Fibroblast of the conjunctiva (primary cell): ENCODE measurements around the gene UNK.
"Not testable (repeated sequence)": the region's sequence is repeated elsewhere in the genome, so short reads cannot be mapped to it uniquely, and the experiment has no call there.

Experiments
- DNase-seq: peaks from one replicate; pipeline ENCODE4 v3.0.0-alpha.2; 2010; ENCODE audit warnings: low read depth

Gene UNK

DNA sequence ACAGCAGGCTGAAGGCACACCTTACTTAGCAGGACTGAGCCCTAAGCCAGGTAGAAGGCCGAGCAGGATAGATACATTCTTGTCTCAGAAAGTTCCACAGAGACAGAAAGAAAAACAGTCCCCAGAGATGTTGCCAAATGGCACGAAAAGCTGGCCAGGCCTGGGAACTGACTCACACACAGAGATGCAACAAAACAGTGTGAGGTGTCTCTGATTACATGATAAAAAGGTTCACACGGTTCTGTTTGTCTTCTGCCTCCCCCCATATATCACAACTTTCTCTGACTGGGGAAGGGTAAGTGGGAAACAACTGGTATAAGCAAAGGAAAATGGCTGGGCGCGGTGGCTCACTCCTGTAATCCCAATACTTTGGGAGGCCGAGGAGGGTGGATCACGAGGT is 68.8 kb downstream of the UNK start:
- no peak for DNase-seq

DNA sequence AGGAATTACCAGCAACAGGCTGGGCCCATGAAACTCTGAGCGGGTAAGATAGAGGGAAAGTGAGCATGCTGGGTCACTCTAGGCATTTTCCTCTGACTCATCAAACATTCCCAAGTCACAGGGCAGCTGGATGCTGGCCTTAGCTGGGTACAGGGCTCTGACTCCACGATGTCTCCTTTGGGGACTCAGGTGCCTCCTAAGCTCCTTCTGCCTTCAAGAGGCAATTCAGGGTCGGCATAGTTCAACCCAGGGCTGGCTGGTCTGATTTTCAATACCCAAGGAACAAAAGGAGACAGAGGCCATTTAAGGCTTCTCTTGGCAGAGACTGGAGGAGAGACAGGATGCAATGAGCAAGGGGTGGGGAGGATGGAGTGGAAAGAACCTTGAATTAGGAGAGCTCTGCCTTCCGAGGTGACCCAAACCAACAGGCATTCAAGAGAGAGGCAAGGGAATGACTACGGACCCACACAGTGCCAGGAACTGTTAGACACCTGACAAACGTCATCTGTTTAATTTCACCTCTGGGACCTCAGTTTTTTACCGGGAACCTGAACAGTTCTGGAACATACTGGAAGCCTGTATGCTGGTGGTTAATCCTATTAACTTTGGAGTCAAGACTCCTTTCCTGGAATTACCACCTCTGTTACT is 69.6 kb downstream of the UNK start:
- DNase-seq: no peak

DNA sequence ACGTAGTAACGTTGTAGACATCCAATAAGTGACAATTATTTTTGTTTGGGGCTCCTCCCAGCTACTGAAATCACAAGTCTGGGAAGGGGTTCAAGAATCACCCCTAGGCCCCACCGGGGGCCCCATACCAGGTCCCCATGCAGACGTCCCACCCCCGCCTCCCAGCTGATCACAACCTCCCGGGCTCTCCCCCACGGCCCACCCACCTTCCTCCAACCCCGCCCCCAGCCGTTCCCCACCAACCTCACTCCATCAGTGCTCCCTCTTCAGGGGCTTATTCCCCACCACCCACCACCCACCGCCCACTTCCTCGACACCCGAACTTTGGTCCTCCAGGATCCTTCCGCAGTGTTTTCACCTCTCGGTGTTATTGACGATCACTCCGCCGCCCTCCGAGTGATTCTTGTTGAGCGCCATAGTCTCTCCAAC is 70.3 kb downstream of the UNK start:
- DNase-seq: no peak

DNA sequence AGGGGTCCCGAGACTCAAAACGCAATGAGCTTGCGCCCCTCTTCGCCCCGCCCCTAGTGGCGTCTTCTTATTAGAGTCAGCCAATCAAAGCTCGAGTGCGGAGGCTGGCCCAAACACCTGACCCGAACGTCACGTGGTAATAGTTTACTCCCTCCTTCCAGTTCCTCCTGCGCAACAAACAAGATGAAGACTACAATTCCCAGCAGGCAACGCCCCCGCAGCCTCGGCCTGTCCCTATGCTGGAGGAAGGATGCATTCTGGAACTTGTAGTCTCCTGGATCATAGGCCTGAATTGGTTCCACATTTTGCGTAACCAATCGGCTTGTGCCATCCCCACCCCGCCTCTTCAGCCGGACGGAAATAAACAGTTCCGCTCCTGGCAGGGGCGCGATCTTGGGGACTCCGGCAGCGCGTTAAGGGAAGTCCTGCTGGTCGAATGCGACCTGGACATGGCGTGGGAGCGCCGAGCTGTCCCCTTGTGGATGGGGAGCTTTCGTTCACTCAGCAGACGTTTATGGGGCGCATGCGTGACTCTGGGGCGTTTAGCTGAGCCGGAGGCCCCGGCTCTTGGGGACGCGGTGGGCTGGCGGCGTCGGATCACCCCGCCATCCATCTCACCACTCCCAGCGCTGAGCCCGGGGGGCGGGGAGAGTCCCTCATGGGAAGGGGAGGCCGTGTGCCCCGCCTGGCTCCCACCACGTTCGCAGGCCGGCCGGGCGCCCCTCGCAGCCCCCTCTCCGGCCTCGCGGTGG is 70.9 kb downstream of the UNK start, which contains the start of gene WBP2:
Gene WBP2, minus strand, starts transcription at position 26 of the 752 bp plus-strand sequence. CDS start 38 bp downstream, outside the sequence.
- DNase-seq: peak; percentile 100

DNA sequence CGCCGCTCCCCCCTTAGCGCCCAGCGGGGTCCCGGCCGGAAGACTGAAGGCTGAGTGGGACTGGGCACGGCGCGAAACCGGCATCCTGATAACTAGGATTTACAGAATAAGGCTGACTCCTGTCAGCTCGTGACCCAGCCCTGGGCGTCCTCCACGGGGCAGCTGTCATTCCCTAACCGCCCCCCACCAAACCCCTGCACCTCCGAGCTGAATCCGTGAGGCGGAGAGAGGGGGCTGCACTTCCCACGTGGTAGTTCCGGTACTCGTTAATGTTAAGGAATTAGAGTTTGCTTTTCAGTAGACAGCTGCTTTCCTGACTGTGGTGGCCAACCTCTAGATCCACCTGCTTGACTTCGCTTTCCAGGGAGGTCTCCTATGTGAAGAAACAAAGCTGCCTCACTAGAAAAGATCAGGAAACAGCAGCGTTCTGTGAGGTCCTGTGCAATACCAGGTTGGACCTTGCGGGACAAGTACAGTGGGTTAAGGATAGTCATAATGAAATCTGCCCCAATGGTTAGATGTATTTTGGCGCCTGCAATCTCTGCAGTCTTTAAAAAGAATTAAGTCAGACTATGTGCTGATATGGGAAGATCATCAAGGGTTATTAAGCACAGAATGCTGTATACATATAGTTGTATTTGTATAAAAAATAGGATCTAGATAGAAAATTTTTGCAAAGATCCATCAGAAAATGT is 71.6 kb downstream of the UNK start:
- DNase-seq: no peak

DNA sequence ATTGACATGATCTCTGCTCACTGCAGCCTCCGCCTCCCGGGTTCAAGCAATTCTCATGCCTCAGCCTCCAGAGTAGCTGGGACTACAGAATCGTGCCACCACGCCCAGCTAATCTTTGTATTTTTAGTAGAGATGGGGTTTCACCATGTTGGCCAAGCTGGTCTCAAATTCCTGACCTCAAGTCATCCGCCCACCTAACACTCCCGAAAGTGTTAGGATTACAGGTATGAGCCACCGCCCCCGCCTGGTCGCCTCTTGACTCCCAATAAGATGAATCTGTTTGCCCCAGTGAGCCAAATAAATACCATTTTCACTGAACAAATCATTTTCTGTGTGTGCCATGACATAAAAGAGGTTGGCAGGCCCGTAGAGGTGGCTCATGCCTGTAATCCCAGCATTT is 74.8 kb downstream of the UNK start:
- DNase-seq: not testable (repeated sequence)

DNA sequence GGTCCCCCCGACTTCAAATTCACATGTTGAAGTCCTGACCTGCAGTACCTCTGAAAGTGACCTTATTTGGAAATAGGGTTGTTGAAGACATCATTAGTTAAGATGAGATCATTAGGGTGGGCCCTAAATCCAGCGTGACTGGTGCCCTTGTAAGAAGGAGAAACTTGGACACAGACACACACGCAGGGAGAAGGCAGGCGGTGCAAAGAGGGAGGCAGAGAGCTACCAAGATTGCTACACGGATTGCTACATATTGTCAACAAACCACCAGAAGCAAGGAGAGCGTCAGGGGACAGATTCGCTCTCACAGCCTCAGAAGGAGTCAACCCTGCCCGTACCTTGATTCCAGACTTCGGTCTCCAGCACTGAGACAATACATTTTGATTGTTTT is 77.3 kb downstream of the UNK start:
- no peak for DNase-seq

DNA sequence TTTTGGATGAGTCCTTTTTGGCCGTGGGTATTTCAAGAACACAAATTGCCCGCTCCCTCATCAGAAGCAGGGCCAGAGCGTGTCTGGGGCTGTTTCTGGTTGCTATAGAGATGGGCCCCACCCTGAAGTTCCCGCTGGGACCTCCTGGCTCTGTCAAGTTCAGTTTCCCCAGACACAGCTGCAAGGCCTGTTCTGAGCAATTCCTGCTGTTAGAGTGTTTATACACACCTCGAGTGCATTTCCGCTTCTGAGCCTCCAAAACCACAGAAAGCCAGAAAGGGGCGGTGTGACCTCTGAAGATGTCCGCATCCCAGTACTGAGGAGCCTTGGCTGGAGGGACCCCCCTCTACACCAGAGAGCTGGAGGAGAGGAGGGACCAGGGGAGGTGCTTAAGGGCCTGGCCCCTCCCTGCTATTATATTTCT is 79.9 kb downstream of the UNK start:
- peak; percentile 62 for DNase-seq

DNA sequence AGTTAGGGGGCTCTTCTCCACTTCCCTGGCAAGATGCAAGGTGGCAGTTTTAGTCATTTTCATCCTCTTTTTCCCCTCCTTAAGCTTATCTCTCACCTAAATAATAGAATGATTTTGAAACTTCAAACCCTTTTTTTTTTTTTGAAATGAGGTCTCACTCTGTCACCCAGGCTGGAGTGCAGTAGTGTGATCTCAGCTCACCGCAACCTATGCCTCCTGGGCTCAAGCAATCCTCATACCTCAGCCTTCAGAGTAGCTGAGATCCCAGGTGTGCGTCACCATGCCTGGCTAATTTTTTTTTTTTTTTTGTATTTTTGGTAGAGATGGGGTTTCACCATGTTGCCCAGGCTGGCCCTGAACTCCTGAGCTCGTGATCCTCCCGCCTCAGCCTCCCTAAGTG is 80.3 kb downstream of the UNK start:
- not testable (repeated sequence) for DNase-seq

DNA sequence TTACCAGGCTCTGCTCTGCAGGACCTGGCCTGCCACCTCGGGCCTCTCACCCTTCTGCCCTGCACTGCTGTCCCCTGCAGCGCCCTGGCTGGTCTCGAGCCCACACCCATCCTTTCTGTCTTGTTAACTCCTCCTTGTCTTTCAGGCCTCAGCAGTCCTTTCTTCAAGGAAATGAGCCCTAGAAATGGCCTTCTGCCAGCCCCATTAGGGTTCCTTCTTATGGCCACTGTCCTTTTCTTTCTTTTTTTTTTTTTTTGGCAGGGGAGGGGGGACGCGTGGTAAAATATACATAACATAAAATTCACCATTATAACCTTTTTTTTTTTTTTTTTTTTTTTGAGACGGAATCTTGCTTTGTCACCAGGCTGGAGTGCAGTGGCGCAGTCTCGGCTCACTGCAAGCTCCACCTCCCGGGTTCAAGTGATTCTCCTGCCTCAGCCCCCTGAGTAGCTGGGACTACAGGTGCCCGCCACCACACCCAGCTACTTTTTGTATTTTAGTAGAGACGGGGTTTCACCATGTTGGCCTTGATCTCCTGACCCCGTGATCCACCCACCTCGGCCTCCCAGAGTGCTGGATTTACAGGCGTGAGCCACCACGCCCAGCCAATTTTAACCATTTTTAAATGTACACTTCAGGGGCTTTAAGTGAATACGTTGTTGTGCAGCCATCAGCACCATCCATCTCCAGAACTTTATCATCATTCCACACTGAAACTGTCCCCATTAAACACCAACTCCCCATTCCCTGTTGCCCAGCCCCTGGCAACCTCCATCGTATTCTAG is 81.0 kb downstream of the UNK start:
- DNase-seq: not testable (repeated sequence)

DNA sequence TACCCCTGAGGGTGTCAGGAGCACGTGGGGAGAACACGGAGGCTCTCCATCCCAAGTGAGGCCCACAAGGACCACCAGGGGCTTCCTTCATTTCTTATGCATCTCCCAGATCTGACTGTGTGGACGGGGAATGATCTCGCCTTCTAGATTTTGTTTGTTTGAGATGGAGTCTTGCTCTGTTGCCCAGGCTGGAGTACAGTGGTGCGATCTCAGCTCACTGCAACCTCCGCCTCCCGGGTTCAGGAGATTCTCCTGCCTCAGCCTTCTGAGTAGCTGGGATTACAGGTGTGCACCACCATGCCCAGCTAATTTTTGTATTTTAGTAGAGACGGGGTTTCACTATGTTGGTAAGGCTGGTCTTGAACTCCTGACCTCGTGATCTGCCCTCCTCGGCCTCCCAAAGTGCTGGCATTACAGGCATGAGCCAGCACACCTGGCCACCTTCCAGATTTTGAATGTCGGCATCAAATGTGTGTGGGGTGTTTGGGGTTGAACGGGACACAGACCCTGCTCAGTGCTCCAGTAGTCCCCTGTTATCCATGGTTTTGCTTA is 84.2 kb downstream of the UNK start:
- not testable (repeated sequence) for DNase-seq

DNA sequence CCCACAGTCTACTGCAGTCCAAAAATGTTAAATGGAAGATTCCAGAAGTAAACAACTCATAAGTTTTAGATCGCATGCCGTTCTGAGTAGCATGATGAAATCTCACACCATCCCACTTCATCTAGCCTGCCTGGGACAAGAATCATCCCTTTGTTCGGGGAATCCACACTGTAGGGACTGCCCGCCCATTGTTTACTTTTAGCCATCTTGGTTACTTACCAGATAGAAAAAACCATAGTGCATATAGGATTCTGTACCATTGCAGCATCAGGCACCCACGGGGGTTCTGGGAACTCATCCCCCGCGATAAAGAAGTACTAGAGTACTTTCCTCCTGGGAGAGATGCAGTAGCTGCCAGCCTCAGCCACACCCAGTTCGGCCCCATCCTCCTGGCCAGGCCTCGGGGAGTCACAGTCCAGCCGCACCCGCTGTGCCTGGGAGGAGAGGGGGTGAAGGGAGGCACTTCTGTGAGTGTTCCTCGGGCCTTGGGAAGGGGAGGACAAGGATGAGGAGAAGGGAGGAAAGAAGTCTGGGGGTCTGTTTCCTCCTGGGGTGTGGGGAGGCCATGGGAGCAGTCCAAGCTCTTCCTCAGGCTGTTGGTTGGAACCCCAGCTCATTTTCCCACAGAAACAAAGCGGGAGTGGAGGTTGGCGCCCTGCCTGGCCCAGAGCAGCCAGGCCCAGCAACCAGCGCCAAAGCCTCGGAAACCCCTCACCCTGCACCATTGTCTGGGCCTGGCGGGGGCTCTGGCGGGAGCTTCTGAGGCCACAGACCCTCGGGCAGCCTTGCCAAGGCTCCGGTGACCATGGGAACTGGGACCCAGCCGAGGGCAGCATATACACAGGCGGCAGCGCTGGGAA is 84.9 kb downstream of the UNK start:
- DNase-seq: peak; percentile 57

DNA sequence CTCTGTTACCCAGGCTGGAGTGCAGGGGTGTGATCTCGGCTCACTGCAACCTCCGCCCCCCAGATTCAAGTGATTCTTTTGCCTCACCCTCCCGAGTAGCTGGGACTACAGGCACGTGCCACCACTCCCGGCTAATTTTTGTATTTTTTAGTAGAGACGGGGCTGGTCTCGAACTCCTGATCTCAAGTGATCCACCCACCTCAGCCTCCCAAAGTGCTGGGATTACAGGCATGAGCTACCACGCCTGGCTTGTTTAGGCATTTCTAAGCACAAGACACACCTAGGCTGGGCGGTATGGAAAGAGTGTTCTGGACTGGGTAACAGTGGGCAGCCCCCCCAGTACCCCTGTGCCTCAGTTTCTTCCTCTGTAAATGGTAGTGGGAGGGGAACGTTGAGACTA is 85.6 kb downstream of the UNK start:
- not testable (repeated sequence) for DNase-seq

DNA sequence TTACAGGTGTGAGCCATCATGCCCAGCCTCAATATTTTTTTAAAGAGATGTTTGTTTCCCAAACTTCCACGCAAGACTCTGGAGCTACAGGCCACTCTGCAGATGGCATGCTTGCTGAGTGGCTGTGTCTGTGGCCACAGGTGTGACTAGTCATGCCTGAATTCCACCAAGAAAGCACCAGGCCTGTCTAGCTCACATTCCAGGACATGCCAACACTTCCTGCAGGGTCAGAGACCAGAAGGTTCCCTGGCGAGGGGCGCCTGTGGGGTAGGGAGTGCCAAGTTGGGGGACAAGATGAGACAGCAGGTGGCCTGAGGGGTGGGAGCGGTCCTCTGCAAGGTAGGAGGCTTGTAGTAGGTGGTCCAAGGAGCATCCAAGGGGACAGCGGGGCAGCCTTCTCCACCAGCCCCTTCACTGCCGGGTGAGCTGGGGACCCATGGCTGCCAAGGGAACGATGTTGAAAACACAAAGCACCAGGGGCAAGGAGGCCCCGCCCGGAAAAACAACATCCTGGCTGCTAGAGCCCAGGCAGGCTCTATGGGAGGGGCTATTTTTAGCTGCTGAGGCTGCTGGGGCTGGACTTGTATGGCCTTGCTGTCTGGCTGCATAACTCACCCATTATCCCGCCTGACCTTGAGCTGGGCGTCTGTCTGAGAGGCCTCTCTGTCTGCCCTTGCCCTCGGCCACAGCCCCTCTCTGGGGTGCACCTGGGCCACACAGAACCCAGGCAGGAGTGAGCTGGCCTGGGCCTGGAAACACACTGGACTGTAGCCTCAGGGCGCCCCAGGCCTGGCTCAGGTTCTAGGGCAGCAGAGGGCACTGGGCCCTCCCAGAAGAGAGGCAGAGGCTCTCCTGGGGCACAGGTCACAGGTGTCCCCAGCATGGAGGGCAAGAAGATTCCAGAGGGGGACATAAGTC is 88.1 kb downstream of the UNK start:
- DNase-seq: peak; percentile 79

DNA sequence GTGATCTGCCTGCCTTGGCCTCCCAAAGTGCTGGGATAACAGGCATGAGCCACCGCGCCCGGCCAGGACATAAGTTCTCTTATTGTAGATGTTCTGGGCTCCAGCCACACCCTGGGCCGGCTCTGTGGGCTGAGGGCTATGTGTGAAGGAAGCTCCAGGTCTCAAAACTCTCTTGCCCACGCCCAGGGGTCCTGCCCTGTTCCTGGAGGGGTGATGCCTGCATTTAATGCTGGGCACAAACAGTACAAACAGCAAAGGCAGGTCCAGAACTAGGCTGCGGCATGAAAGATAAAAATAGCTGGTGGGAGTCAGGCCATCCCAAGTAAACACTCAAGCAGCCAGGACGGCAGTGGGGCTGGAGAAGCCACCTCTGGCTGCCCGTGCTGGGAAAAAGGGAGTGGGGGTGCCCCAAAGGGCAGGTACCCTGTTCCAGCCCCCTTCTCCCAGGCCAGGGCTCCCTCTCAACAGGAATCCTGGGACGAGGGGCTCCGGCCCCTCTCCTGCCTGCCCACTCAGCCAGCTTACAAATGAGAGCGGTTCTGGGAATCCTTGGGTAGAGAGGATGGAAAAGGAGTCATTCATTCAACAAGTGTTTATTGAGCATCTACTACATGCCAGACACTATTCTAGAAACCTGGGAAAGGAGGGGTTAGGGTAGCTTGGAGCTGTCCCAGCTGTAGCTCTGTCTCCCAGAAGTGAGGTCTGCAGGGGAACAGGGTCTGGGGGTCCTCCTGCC is 89.1 kb downstream of the UNK start:
- DNase-seq: no peak

DNA sequence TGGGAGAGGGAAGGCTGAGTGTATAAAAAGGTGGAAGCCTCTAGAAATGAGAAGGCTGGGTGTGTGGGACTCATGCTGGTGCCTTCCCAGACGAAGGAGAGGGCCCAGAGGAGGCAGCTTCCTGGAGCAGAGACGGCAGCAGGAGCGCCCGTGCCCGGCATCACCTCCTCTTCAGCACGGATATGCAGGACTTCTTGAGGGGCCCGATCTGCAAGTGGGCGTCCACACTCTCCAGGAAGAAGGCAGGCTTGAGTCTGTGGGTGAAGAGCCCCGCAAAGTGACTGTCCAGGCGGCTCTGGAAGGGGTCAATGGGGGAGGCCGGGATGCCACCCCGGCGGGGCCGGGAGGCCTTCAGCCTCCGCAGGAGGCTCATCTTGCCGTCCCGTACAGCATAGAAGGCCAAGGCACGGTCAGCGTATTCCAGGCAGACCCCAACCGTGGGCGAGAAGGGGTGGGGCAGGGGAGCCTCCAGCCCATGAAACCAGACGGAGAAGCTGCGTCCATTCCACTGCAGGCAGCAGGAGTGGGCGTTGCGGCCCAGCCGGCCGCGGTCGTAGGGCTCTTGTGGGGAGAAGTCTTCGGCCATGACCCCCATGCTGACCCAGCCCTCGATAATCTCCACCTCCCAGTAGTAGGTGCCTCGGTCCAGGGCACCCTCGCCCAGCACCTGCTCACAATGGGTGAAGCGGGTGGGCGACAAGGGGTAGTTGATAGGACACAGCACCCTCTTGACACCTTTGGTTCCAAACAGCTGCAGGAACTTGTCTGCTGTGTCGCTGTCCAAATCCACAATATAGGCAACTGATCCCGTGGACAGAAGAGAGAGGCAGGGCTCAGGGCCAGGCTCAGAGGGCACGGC is 89.9 kb downstream of the UNK start:
- no peak for DNase-seq
